PFSK-1 (cell line): ENCODE data around the gene METTL22.

ENCODE experiments used
- SIN3A ChIP-seq: IDR thresholded peaks from 2 replicates; pipeline ENCODE4 v1.6.1; 2012; ENCODE audit warnings: mild to moderate bottlenecking, low read length, moderate library complexity, borderline replicate concordance; ENCODE audit not compliant: insufficient read depth
- TF ChIP-seq, protein P1 (sequence below), 2 experiments: IDR thresholded peaks; 2 replicates each; pipeline versions ENCODE4 v1.6.1 to v1.8.0; 2011 to 2012; ENCODE audit warnings: low read depth in 2 of 2, low read length in 2 of 2, control low read depth in 1 of 2, inconsistent platforms in 1 of 2, mild to moderate bottlenecking in 1 of 2, moderate library complexity in 1 of 2; ENCODE audit not compliant: insufficient read depth in 1 of 2

DNA sequence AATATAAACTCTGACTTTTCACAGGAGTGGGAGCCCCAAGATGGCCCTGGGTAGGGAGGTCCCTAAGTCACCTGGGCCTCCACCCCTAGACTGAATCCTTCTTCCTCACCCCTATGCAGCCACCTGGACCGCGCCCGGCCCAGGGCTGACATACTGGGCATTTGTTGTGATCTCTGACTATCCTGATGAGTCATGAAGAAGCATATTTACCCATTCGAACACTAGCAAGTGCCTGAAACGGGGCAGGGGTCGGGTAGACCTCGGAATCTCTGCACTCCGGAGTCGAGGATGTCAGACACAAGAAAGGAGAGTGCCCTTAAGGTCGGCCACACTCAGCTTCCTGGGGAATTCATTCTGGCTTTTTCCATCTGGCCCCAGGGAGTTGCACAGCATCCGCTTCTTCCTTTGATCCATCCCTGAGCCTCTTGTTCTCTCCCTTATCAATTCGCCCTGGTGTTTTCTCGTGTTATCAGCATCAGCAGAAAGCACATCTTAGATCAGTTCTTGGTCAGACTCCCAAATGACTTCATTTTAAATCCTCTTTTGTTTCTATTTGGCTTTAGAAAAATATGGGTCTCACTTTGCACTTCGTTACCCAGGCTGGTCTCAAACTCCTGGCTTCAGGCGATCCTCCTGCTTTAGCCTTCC, 10.4 kb downstream of the METTL22 start:
- TF ChIP-seq SIN3A, result no peak
- TF ChIP-seq, protein P1, sequence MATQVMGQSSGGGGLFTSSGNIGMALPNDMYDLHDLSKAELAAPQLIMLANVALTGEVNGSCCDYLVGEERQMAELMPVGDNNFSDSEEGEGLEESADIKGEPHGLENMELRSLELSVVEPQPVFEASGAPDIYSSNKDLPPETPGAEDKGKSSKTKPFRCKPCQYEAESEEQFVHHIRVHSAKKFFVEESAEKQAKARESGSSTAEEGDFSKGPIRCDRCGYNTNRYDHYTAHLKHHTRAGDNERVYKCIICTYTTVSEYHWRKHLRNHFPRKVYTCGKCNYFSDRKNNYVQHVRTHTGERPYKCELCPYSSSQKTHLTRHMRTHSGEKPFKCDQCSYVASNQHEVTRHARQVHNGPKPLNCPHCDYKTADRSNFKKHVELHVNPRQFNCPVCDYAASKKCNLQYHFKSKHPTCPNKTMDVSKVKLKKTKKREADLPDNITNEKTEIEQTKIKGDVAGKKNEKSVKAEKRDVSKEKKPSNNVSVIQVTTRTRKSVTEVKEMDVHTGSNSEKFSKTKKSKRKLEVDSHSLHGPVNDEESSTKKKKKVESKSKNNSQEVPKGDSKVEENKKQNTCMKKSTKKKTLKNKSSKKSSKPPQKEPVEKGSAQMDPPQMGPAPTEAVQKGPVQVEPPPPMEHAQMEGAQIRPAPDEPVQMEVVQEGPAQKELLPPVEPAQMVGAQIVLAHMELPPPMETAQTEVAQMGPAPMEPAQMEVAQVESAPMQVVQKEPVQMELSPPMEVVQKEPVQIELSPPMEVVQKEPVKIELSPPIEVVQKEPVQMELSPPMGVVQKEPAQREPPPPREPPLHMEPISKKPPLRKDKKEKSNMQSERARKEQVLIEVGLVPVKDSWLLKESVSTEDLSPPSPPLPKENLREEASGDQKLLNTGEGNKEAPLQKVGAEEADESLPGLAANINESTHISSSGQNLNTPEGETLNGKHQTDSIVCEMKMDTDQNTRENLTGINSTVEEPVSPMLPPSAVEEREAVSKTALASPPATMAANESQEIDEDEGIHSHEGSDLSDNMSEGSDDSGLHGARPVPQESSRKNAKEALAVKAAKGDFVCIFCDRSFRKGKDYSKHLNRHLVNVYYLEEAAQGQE (IDR thresholded peaks at IDR 0.05; ENCODE audit: insufficient read depth in 1 of 2, low read depth in 2 of 2, low read length in 2 of 2), result no peak
